ENCODE results near the gene WBP11.
"Not testable (repeated sequence)": the region's sequence is repeated elsewhere in the genome, so short reads cannot be mapped to it uniquely, and the experiment has no call there.

The WBP11 gene

GRCh38 chr12:14743061-14743460 is 60.2 kb downstream of the WBP11 start:
- Histone ChIP-seq H3K79me2 (ENCODE audit: insufficient read depth, low read length) (no peaks in the 10 kb centered on the region), H2AFZ (ENCODE audit: low read depth, low read length, severe bottlenecking) (no peak overlapping the region), H3K9ac (ENCODE audit: low read length) (no peak overlapping the region), H3F3A (ENCODE audit: insufficient read depth) (no peaks in the 10 kb centered on the region), H3K9me3 (ENCODE audit: insufficient read depth, low read length) (no peaks in the 10 kb centered on the region), H3K36me3 (ENCODE audit: low read length) (no peaks in the 10 kb centered on the region), H3K27me3 (ENCODE audit: low read length) (no peaks in the 10 kb centered on the region), H3K9me2 (replicated peaks; ENCODE audit: insufficient read depth, low read length) (no peaks in the 10 kb centered on the region), H3K4me2 (ENCODE audit: low read depth, low read length, poor library complexity, severe bottlenecking) (no peak overlapping the region), H4K20me1 (ENCODE audit: low read depth, low read length) (no peaks in the 10 kb centered on the region), H3K4me3 (ENCODE audit: insufficient read depth, low read length, poor library complexity, severe bottlenecking) (no peak overlapping the region), H3K27ac (ENCODE audit: low read depth, low read length) (no peak overlapping the region)
- TF ChIP-seq CTCF (IDR thresholded peaks at IDR 0.05; ENCODE audit: insufficient read depth, low read length, poor library complexity, severe bottlenecking): no peak
- TF ChIP-seq EZH2phosphoT487 (conservative IDR thresholded peaks at IDR 0.05; ENCODE audit: low read length): no peak

GRCh38 chr12:14741942-14742341 is 61.3 kb downstream of the WBP11 start:
- H3K4me2 ChIP-seq (ENCODE audit: low read depth, low read length, poor library complexity, severe bottlenecking): no peak overlapping the region
- H3K36me3 ChIP-seq (ENCODE audit: low read length): no peaks in the 10 kb centered on the region
- H3F3A ChIP-seq (ENCODE audit: insufficient read depth): no peaks in the 10 kb centered on the region

GRCh38 chr12:14741153-14741552 is 62.1 kb downstream of the WBP11 start:
- no peak for TF ChIP-seq EZH2phosphoT487 (conservative IDR thresholded peaks at IDR 0.05; ENCODE audit: low read length)
- no peak for TF ChIP-seq CTCF (IDR thresholded peaks at IDR 0.05; ENCODE audit: insufficient read depth, low read length, poor library complexity, severe bottlenecking)
- Histone ChIP-seq H3K9me2 (replicated peaks; ENCODE audit: insufficient read depth, low read length) (no peaks in the 10 kb centered on the region), H3K27ac (ENCODE audit: low read depth, low read length) (no peak overlapping the region), H3K36me3 (ENCODE audit: low read length) (no peaks in the 10 kb centered on the region), H3F3A (ENCODE audit: insufficient read depth) (no peaks in the 10 kb centered on the region), H4K20me1 (ENCODE audit: low read depth, low read length) (no peaks in the 10 kb centered on the region), H2AFZ (ENCODE audit: low read depth, low read length, severe bottlenecking) (no peak overlapping the region), H3K9me3 (ENCODE audit: insufficient read depth, low read length) (no peaks in the 10 kb centered on the region), H3K27me3 (ENCODE audit: low read length) (no peaks in the 10 kb centered on the region), H3K4me2 (ENCODE audit: low read depth, low read length, poor library complexity, severe bottlenecking) (no peak overlapping the region), H3K9ac (ENCODE audit: low read length) (no peak overlapping the region), H3K79me2 (ENCODE audit: insufficient read depth, low read length) (no peaks in the 10 kb centered on the region), H3K4me3 (ENCODE audit: insufficient read depth, low read length, poor library complexity, severe bottlenecking) (no peak overlapping the region)

More at GRCh38 chr12:14741942-14742341, 61.3 kb downstream of the WBP11 start:
- TF ChIP-seq EZH2phosphoT487 (conservative IDR thresholded peaks at IDR 0.05; ENCODE audit: low read length) (no peak), CTCF (IDR thresholded peaks at IDR 0.05; ENCODE audit: insufficient read depth, low read length, poor library complexity, severe bottlenecking) (no peak)
- Histone ChIP-seq H3K9me3 (ENCODE audit: insufficient read depth, low read length) (no peaks in the 10 kb centered on the region), H3K27ac (ENCODE audit: low read depth, low read length) (no peak overlapping the region), H3K4me3 (ENCODE audit: insufficient read depth, low read length, poor library complexity, severe bottlenecking) (no peak overlapping the region), H3K9me2 (replicated peaks; ENCODE audit: insufficient read depth, low read length) (no peaks in the 10 kb centered on the region), H3K27me3 (ENCODE audit: low read length) (no peaks in the 10 kb centered on the region), H3K9ac (ENCODE audit: low read length) (no peak overlapping the region), H2AFZ (ENCODE audit: low read depth, low read length, severe bottlenecking) (no peak overlapping the region), H3K79me2 (ENCODE audit: insufficient read depth, low read length) (no peaks in the 10 kb centered on the region), H4K20me1 (ENCODE audit: low read depth, low read length) (no peaks in the 10 kb centered on the region)

GRCh38 chr12:14736441-14736840 is 66.8 kb downstream of the WBP11 start:
- not testable (repeated sequence) for H3K9me3 ChIP-seq (ENCODE audit: insufficient read depth, low read length); H3K4me2 ChIP-seq (ENCODE audit: low read depth, low read length, poor library complexity, severe bottlenecking); H2AFZ ChIP-seq (ENCODE audit: low read depth, low read length, severe bottlenecking); H3K9me2 ChIP-seq (replicated peaks; ENCODE audit: insufficient read depth, low read length); H4K20me1 ChIP-seq (ENCODE audit: low read depth, low read length); H3K4me3 ChIP-seq (ENCODE audit: insufficient read depth, low read length, poor library complexity, severe bottlenecking); H3K36me3 ChIP-seq (ENCODE audit: low read length); H3F3A ChIP-seq (ENCODE audit: insufficient read depth); H3K79me2 ChIP-seq (ENCODE audit: insufficient read depth, low read length); H3K27me3 ChIP-seq (ENCODE audit: low read length); H3K9ac ChIP-seq (ENCODE audit: low read length); H3K27ac ChIP-seq (ENCODE audit: low read depth, low read length)
